Stimulated activated naive CD8-positive, alpha-beta T cell treated with anti-CD3 and anti-CD28 coated beads, Interleukin-15, amount 100 ng/mL, for 72 hours (primary cell): ENCODE results near the gene PDE9A.
A peak's percentile ranks its signal among the peaks of the same experiment; 100 is the strongest.
"Not testable (repeated sequence)": the region's sequence is repeated elsewhere in the genome, so short reads cannot be mapped to it uniquely, and the experiment has no call there.

Source experiments
- ATAC-seq: fragments of 150-1000 bp; cut with Tn5 transposase; 2 replicates; pipeline ENCODE4 v1.10.0; 2021; ENCODE audit warnings: mild to moderate bottlenecking, moderate library complexity
- DNase-seq, 2 donors: peaks; one replicate each; pipeline ENCODE4 v3.0.0; 2021 to 2022
- H3K27ac Mint-ChIP-seq, 2 donors: one replicate each; pipeline ENCODE4 v1.8.0; 2022; ENCODE audit warnings: mild to moderate bottlenecking in 2 of 2, mixed read lengths in 2 of 2, moderate library complexity in 2 of 2
- H3K27me3 Mint-ChIP-seq: one replicate; pipeline ENCODE4 v1.8.0; 2022; ENCODE audit warnings: mixed read lengths
- H3K4me1 Mint-ChIP-seq: one replicate; pipeline ENCODE4 v1.8.0; 2022; ENCODE audit warnings: mild to moderate bottlenecking, mixed read lengths
- H3K4me3 Mint-ChIP-seq, 2 donors: one replicate each; pipeline ENCODE4 v1.8.0; 2022; ENCODE audit warnings: mild to moderate bottlenecking in 2 of 2, mixed read lengths in 2 of 2, moderate library complexity in 1 of 2
- H3K9me3 Mint-ChIP-seq, 2 donors: one replicate each; pipeline ENCODE4 v1.8.0; 2022; ENCODE audit warnings: mixed read lengths in 2 of 2

The PDE9A gene

DNA sequence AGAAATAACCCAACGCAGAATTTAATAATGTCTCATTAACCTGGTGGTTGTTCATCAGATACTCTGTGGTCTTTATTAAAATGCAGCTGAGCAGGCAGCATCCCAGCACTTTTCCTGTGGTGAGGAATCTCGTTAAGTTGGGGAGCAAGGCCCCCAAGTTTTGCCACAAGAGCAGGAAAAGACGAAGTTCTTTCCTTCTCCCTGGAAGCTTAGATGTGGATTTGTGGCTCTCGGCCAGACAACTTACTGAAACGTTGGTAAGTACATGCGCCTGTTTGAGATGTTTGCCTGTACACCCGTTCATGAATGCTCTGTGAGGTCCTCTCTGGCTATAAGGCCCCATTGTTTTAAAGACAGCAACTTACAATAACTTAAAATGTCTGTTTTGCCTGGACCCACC lies 34.3 kb upstream of the PDE9A start:
- ATAC-seq: no peak
- H3K27me3 Mint-ChIP-seq: peaks cover 15% of the 10 kb centered on the region
- no peaks in the 10 kb centered on the region for H3K4me1 Mint-ChIP-seq
- H3K27ac Mint-ChIP-seq: no peak overlapping the region
- H3K4me3 Mint-ChIP-seq: no peak overlapping the region
- no peak for DNase-seq
- no peaks in the 10 kb centered on the region for H3K9me3 Mint-ChIP-seq

DNA sequence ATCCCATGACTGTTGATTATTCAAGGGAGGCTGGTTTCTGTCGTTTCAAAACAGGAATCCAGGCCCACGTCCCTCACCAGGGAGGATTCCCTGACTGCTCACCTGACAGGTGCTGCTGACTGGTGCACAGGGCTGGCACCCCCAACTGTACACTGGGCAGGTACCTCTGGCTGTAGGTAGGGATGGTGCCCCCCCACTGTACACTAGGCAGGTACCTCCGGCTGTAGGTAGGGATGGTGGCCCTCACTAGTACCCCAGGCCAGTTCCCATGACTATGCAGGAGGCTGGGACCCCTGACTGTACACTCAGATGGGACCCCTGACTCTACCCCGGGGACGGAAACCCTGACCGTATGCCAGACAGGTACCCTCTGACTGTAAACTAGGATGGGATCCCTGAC lies 33.6 kb upstream of the PDE9A start:
- H3K27me3 Mint-ChIP-seq: peaks cover 21% of the 10 kb centered on the region
- no peaks in the 10 kb centered on the region for H3K9me3 Mint-ChIP-seq
- DNase-seq (no peak), ATAC-seq (no peak)
- H3K27ac Mint-ChIP-seq: no peak overlapping the region
- H3K4me3 Mint-ChIP-seq: no peak overlapping the region
- no peaks in the 10 kb centered on the region for H3K4me1 Mint-ChIP-seq

DNA sequence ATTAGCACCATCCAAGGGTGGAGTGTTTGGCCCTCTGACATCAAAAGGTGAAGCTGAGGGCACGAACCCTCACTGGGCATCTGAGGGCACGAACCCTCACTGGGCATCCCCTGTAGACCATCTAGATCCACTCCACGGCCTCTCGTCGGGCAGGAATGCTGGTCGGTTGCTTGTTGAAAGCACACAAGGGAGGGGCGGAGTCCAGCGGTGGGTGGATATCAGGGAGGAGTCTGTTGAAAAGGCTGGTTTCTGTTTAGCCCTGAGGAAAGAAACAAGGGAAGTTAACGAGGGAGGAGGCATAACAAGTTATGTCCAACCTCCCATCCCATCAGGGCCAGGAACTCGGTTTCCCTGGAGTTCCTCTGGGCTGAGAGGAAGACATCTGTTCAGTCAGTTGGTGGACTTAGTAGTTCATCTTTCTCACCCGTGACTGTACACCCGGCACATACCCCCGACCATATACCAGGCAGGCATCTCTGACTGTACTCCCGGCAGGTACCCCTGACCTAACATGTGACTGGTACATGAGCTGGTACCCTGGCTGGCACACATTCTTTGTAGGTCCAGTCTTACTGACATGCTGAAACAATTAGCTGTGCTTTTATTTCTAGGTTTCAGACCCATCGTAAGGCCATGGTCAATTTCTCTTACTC lies 32.1 kb upstream of the PDE9A start:
- Mint-ChIP-seq H3K27me3 (peaks cover 22% of the 10 kb centered on the region), H3K4me3 (no peak overlapping the region), H3K9me3 (no peaks in the 10 kb centered on the region), H3K4me1 (no peaks in the 10 kb centered on the region), H3K27ac (no peak overlapping the region)
- DNase-seq: no peak
- no peak for ATAC-seq

DNA sequence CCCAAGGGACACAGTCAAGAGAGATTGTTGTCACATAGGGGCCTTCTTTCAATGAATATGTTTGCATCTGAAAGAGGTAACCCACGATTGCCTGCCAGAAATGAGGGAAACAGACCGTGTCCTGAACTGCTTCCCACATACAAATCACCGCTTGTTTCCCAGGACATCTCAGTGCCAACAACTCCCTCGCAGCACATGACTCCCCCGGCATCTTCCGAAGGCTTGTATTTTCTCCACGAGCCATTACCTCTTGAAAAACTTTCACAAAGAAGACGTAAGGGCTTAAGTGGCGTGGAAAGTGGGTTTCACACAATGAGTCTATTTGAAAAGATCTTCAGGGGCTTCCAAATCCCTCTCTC lies 31.6 kb upstream of the PDE9A start:
- Mint-ChIP-seq H3K27me3 (peaks cover 22% of the 10 kb centered on the region), H3K4me3 (no peak overlapping the region), H3K27ac (no peak overlapping the region), H3K9me3 (no peaks in the 10 kb centered on the region), H3K4me1 (no peaks in the 10 kb centered on the region)
- no peak for DNase-seq
- ATAC-seq: no peak

DNA sequence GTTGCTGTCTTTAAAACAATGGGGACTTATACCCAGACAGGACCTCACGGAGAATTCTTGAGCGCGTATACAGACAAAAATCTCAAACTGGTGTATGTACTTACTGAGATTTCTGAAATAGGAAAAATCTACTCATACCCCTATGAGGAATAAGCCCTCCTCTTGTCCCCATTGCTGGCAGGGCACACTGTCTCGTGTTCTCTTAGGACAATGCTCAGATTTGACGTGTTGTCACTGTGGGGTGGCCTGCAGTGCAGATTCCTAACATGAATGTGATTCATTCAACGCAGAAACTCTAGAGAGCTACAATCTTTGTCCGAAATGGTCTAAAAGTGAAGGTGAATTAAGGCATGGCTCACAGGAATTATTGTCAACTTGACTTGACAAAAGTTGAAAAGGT lies 31.1 kb upstream of the PDE9A start:
- DNase-seq (no peak), ATAC-seq (no peak)
- H3K4me1 Mint-ChIP-seq: no peaks in the 10 kb centered on the region
- no peak overlapping the region for H3K4me3 Mint-ChIP-seq
- peaks cover 22% of the 10 kb centered on the region for H3K27me3 Mint-ChIP-seq
- no peak overlapping the region for H3K27ac Mint-ChIP-seq
- H3K9me3 Mint-ChIP-seq: no peaks in the 10 kb centered on the region

DNA sequence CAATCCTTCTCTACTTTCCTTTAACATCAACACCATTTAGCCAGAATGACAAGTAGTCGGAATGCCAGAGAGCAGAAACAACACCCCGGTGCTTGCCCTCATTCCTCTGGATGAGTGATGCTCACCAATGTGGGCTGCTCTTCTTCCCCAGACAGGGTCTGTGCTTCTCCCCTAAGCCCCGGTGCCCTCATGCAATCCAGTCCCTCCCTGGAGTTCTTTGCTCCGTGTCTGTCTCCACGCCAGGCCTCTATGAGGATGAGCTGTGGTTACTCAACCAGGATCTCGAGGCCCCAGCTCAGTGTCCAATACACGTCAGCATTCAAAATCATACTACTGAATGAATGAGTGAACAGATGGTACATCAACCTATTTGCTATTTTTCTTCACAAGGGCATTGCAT lies 29.7 kb upstream of the PDE9A start:
- peaks cover 22% of the 10 kb centered on the region for H3K27me3 Mint-ChIP-seq
- H3K4me3 Mint-ChIP-seq: no peak overlapping the region
- no peaks in the 10 kb centered on the region for H3K4me1 Mint-ChIP-seq
- DNase-seq: no peak
- ATAC-seq: no peak
- no peaks in the 10 kb centered on the region for H3K9me3 Mint-ChIP-seq
- H3K27ac Mint-ChIP-seq: no peak overlapping the region

DNA sequence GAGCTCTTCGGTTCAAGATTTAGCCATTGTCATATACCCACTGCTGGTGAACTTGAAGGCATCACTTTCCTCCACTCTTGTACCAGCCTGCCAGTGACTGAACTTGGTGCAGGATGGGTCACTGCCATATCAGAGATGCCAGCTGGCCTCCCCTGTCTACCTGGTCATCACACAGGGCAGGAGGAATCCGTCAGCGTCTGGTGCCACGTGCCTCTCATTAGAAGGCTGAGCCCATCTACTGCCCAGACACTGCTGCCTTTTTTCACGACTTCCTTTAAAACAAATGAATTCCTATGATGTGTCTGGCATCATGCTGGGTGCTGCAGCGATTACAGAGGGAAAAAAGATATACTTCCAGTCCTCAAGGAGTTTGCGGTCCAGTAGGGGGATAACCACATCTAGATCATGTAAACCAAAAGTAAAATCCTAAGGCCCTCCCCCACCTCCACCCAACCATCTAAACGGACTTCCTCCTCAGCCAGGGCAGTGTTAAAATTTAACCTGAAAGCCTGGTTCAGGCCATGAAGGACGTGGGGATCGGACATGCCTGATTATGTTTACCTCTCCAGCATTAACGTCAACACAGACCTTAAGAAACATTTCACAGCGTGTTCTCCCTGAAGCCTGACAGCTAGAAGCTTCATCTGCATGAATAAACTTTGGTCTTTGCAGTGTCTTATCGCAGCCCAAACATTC lies 29.2 kb upstream of the PDE9A start:
- no peak for DNase-seq
- Mint-ChIP-seq H3K27me3 (peaks cover 22% of the 10 kb centered on the region), H3K4me1 (no peaks in the 10 kb centered on the region), H3K4me3 (no peak overlapping the region), H3K9me3 (no peaks in the 10 kb centered on the region), H3K27ac (no peak overlapping the region)
- ATAC-seq: no peak

DNA sequence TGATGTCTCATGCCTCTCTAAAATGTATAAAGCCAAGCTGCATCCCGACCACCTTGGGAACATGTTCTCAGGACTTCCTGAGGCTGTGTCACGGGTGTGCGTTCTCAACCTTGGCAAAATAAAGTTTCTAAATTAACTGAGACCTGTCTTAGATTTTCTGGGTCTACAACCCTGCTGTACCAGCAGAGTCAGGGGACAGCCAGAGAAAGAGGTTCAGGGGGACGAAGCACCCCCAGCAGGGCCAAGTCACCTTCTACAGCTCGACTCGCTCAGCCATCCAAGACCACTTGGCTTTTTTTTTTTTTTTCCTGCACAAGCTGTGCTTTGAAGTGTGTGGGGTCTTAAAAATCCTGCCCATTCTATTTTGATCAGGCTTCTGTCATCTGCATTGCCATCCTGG lies 28.5 kb upstream of the PDE9A start:
- Mint-ChIP-seq H3K27ac (no peak overlapping the region), H3K27me3 (peaks cover 22% of the 10 kb centered on the region), H3K4me3 (no peak overlapping the region), H3K4me1 (no peaks in the 10 kb centered on the region), H3K9me3 (no peaks in the 10 kb centered on the region)
- ATAC-seq (no peak), DNase-seq (no peak)

DNA sequence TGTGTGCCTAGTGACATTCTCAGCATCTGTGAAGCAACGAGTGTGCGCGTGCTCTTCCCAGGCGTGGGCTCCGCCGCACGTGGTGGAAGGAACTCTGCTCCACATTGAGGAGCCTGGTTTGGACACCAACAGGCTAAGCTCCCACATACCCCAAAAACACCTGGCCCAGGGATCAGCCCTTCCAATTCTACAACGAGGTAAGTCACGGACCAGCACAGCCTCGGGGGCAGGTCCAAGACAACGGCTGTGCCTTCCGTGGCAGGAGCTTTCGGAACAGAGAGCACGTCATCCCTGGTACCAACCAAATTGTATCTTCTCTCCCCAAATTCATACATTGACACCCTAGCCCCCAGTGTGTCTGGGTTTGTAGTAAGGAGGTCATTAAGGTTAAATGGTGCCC lies 27.2 kb upstream of the PDE9A start:
- H3K4me1 Mint-ChIP-seq: no peaks in the 10 kb centered on the region
- H3K4me3 Mint-ChIP-seq: no peak overlapping the region
- ATAC-seq: no peak
- peaks cover 17% of the 10 kb centered on the region for H3K27me3 Mint-ChIP-seq
- no peaks in the 10 kb centered on the region for H3K9me3 Mint-ChIP-seq
- DNase-seq: no peak
- no peak overlapping the region for H3K27ac Mint-ChIP-seq

DNA sequence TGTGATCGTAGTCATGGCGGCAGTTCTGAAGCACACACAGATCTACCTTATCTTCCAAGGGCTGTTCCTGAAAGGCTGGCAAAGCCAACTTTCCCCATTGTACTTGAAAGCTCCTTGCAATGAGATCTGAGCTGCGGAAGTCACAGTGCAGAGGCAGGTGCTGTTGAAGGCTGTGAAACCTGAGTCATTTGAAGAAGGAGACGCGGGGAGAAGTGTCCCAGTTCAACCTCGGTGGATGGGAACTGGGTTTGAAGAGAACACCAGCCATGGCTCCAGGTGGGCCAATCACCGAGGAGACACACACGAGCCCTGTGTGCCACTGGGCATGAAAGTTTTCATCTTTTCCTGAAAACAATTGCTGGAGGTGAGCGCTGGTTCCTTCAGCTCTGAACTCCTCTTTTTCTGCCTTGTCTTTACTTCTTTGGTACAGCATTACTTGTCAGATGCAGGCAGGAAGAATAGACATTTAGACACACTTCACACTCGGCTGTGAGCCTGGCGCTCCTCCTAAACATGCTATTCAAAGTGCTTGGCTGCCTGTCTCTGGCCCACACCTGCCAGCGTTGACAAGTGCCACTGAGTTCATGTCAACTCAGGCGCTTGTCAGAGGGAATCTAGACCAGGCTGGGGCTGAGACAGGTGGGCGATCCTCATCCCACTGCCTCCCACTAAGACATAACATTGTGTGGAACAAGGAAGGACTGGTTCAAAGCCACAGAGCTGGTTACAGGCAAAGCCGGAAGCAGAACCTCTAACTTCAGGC lies 25.7 kb upstream of the PDE9A start:
- H3K9me3 Mint-ChIP-seq: no peaks in the 10 kb centered on the region
- peaks cover 16% of the 10 kb centered on the region for H3K27me3 Mint-ChIP-seq
- H3K4me1 Mint-ChIP-seq: no peaks in the 10 kb centered on the region
- no peak overlapping the region for H3K27ac Mint-ChIP-seq
- no peak for ATAC-seq
- H3K4me3 Mint-ChIP-seq: no peak overlapping the region
- no peak for DNase-seq

DNA sequence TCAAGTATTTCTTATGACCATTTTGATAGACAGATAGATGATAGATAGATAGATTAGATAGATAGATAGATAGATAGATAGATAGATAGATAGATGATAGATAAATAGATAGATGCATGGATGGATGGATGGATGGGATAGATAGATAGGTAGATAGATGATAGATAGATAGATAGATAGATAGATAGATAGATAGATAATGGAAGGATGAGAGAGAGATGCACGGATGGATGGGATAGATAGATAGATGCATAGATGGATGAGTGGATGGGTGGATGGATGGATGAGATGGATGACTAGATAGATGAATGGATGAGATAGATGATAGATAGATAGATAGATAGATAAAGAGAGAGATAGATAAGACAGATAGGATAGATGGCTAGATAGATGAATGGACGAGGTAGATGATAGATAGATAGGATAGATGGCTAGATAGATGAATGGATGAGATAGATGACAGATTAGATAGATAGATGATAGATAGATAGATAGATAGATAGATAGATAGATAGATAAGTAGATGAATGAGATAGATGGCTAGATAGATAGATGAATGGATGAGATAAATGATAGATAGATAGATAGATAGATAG lies 24.9 kb upstream of the PDE9A start:
- not testable (repeated sequence) for ATAC-seq, H3K27ac Mint-ChIP-seq, H3K4me3 Mint-ChIP-seq, DNase-seq, H3K9me3 Mint-ChIP-seq, H3K4me1 Mint-ChIP-seq
- H3K27me3 Mint-ChIP-seq: peaks cover 14% of the 10 kb centered on the region

DNA sequence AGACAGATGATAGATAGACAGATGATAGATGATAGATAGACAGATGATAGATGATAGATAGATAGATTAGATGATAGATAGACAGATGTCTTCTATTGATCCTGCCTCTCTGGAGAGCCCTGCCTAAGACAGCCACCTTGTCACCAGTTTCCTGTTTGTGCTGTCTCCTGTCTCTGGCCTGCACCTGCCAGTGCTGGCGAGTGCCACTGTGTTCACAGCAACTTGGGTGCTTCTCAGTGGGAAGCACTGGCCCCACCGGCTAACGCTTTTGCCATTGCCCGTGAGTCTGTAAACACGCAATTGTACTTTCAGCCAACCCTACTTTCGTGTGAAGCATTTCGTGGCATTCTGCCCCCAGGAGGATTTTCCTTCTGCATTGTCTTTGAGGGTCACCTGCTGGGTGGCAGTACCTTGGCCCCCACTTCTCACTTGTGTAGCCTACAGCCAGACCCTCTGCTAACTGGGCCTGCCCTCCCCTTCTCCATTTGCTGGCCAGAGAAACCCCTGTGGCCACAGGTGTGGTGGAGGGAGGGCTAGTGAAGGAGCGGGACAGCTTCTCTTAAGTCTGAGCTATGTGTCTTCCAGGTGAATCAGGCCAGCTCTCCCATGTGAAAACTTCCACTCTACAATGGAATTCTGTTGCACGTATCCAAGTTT lies 23.4 kb upstream of the PDE9A start:
- no peaks in the 10 kb centered on the region for H3K4me1 Mint-ChIP-seq
- H3K4me3 Mint-ChIP-seq: no peak overlapping the region
- H3K27ac Mint-ChIP-seq: no peak overlapping the region
- no peak for DNase-seq
- no peak for ATAC-seq
- H3K27me3 Mint-ChIP-seq: no peaks in the 10 kb centered on the region
- H3K9me3 Mint-ChIP-seq: no peaks in the 10 kb centered on the region

DNA sequence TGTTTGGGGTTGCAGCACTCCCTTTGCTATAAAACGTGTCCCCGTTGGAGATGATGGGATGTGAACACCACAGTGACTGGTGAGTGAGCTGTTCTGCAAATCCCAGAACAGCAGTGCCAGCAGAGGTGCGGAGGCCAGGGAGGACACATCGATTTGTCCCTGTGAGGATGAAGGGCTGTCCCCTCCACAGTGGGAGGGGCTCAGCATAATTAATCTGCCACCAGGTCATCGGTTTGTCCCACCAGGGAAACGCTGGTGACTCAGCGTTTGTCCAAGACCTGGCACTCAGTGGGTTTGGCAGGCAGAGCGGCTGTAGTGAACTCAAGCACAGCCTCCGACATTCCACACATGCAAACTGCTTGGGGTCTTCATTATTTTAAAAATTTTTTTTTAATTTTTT lies 22.8 kb upstream of the PDE9A start:
- no peak overlapping the region for H3K4me3 Mint-ChIP-seq
- no peaks in the 10 kb centered on the region for H3K27me3 Mint-ChIP-seq
- DNase-seq: no peak
- no peaks in the 10 kb centered on the region for H3K4me1 Mint-ChIP-seq
- no peaks in the 10 kb centered on the region for H3K9me3 Mint-ChIP-seq
- H3K27ac Mint-ChIP-seq: no peak overlapping the region
- no peak for ATAC-seq

DNA sequence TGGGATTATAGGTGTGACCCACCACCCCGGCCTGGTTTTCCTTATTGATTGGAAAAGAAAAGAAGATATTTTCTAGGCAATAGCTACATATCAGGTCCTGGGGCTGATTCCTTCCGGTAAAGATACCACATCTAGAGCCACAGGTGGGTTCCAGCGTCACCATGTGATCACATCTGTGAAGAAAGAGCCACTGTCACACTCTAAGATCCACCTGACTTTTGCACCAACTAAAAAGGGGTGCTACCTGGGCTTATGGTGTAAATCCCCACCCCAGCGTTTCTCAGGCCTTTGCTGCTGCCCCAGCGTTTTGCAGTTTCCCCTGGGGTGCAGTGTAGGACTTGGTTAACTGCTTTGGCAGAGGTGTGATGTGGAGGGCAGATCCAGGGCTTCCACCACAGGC lies 22.3 kb upstream of the PDE9A start:
- Mint-ChIP-seq H3K27me3 (no peaks in the 10 kb centered on the region), H3K9me3 (no peaks in the 10 kb centered on the region), H3K4me1 (no peaks in the 10 kb centered on the region), H3K4me3 (no peak overlapping the region), H3K27ac (no peak overlapping the region)
- DNase-seq (no peak), ATAC-seq (peak; percentile 58)

DNA sequence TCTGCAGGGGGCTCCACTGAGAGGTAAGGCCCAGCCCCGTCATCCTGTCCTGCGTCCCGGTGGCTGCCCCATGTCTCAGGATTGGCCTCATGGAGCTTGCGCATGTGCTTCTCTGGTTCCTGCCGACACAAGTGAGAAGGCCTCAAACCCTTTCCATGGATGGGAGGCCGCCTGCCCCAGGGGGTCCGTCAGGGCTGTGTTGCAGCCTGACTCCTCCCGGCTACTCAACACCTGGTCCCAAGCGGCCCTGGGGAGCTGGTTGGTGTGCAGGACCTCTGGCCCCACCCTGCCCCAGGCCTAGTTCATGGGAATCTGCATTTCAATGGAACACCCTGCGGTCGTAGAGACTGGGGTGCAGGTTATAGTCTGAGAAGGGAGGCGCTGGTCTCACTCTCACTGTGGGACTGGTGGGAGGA lies 21.1 kb upstream of the PDE9A start:
- H3K4me3 Mint-ChIP-seq: no peak overlapping the region
- no peaks in the 10 kb centered on the region for H3K4me1 Mint-ChIP-seq
- ATAC-seq: no peak
- no peak overlapping the region for H3K27ac Mint-ChIP-seq
- no peak for DNase-seq
- H3K27me3 Mint-ChIP-seq: no peaks in the 10 kb centered on the region
- H3K9me3 Mint-ChIP-seq: no peaks in the 10 kb centered on the region
